H1 (cell line): Measurements from ENCODE around the gene GGT6.

Source experiments
- EZH2 ChIP-seq: fragments of 200-600 bp; sonication (generic); IDR thresholded peaks from 2 replicates; pipeline ENCODE4 v1.7.1; 2012; ENCODE audit warnings: low read depth, mild to moderate bottlenecking, moderate library complexity, low read length, inconsistent platforms; ENCODE audit not compliant: severe bottlenecking
- HDAC2 ChIP-seq, 2 experiments: fragments of 300-600 bp in 1 of 2; sonication (generic) in 1 of 2; IDR thresholded peaks; 2 replicates each; pipeline ENCODE4 v1.6.1; 2011 to 2012; ENCODE audit warnings: low read depth in 2 of 2, low read length in 2 of 2, mild to moderate bottlenecking in 2 of 2, moderate library complexity in 2 of 2, borderline replicate concordance in 1 of 2, inconsistent platforms in 1 of 2
- POLR2A ChIP-seq, 2 experiments: IDR thresholded peaks; 1 replicate in 1 of 2; 2 replicates in 1 of 2; pipeline ENCODE4 v1.6.1; 2011; ENCODE audit warnings: low read depth in 2 of 2, low read length in 2 of 2, mild to moderate bottlenecking in 2 of 2; ENCODE audit errors: control extremely low read depth in 1 of 2
- POLR2AphosphoS5 ChIP-seq: IDR thresholded peaks from 2 replicates; pipeline ENCODE4 v1.6.1; 2011; ENCODE audit warnings: low read depth, low read length
- RFX5 ChIP-seq: IDR thresholded peaks from 2 replicates; pipeline ENCODE4 v1.6.1; 2011; ENCODE audit warnings: low read depth, low read length, improper control_type of control experiment, borderline replicate concordance
- TF ChIP-seq, protein P1 (sequence below): fragments of 300-600 bp; sonication (generic); IDR thresholded peaks from 2 replicates; pipeline ENCODE4 v1.7.1; 2012; ENCODE audit warnings: low read length, moderate library complexity, mild to moderate bottlenecking, inconsistent platforms; ENCODE audit not compliant: insufficient replicate concordance
- TF ChIP-seq, protein P2 (sequence below), 3 experiments: IDR thresholded peaks; 1 replicate in 2 of 3; 2 replicates in 1 of 3; pipeline versions ENCODE4 v1.5.1 to v1.6.1; 2011; ENCODE audit warnings: low read length in 3 of 3, mild to moderate bottlenecking in 3 of 3, inconsistent platforms in 2 of 3, low read depth in 1 of 3, moderate library complexity in 1 of 3; ENCODE audit not compliant: insufficient read depth in 1 of 3; ENCODE audit errors: control extremely low read depth in 1 of 3

DNA sequence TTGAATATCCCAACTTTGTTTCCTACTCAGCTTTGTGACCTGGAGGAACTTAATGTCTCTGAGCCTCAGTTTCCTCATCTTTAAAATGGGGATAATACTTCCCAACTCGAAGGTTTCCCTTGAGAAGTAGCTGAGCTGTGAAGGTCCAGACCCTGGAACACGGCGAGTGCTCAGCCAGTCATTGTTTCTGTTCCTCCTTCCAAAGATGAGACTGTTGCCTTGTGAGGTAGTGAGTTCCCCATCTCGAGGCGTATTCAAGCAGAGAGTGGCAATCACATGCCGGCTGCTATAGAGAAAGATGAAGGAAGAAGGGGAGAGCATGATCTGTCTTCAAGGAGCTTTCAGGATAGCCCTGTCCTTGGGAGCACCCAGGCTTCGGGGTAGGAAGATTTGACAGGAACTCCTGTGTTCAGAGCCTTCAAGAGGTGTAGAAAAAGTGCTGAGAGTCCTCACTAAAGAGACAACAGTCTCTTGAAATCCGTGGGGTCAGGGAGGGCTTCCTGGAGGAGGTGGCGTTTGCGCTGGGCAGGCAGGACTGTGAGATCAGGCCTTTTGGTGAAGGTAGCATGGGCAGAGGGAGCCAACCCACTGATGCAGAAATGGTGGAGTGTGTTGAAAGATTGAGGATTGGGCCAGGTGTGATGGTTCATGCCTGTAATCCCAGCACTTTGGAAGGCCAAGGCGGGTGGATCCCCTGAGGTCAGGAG lies 34.5 kb downstream of the GGT6 start:
- TF ChIP-seq HDAC2 (IDR thresholded peaks at IDR 0.05; ENCODE audit: borderline replicate concordance in 1 of 2, low read depth in 2 of 2, low read length in 2 of 2) (no peak), EZH2 (no peak), POLR2A (IDR thresholded peaks at IDR 0.05; ENCODE audit: control extremely low read depth in 1 of 2, low read depth in 2 of 2, low read length in 2 of 2) (no peak), RFX5 (no peak), POLR2AphosphoS5 (no peak)
- TF ChIP-seq, protein P1, sequence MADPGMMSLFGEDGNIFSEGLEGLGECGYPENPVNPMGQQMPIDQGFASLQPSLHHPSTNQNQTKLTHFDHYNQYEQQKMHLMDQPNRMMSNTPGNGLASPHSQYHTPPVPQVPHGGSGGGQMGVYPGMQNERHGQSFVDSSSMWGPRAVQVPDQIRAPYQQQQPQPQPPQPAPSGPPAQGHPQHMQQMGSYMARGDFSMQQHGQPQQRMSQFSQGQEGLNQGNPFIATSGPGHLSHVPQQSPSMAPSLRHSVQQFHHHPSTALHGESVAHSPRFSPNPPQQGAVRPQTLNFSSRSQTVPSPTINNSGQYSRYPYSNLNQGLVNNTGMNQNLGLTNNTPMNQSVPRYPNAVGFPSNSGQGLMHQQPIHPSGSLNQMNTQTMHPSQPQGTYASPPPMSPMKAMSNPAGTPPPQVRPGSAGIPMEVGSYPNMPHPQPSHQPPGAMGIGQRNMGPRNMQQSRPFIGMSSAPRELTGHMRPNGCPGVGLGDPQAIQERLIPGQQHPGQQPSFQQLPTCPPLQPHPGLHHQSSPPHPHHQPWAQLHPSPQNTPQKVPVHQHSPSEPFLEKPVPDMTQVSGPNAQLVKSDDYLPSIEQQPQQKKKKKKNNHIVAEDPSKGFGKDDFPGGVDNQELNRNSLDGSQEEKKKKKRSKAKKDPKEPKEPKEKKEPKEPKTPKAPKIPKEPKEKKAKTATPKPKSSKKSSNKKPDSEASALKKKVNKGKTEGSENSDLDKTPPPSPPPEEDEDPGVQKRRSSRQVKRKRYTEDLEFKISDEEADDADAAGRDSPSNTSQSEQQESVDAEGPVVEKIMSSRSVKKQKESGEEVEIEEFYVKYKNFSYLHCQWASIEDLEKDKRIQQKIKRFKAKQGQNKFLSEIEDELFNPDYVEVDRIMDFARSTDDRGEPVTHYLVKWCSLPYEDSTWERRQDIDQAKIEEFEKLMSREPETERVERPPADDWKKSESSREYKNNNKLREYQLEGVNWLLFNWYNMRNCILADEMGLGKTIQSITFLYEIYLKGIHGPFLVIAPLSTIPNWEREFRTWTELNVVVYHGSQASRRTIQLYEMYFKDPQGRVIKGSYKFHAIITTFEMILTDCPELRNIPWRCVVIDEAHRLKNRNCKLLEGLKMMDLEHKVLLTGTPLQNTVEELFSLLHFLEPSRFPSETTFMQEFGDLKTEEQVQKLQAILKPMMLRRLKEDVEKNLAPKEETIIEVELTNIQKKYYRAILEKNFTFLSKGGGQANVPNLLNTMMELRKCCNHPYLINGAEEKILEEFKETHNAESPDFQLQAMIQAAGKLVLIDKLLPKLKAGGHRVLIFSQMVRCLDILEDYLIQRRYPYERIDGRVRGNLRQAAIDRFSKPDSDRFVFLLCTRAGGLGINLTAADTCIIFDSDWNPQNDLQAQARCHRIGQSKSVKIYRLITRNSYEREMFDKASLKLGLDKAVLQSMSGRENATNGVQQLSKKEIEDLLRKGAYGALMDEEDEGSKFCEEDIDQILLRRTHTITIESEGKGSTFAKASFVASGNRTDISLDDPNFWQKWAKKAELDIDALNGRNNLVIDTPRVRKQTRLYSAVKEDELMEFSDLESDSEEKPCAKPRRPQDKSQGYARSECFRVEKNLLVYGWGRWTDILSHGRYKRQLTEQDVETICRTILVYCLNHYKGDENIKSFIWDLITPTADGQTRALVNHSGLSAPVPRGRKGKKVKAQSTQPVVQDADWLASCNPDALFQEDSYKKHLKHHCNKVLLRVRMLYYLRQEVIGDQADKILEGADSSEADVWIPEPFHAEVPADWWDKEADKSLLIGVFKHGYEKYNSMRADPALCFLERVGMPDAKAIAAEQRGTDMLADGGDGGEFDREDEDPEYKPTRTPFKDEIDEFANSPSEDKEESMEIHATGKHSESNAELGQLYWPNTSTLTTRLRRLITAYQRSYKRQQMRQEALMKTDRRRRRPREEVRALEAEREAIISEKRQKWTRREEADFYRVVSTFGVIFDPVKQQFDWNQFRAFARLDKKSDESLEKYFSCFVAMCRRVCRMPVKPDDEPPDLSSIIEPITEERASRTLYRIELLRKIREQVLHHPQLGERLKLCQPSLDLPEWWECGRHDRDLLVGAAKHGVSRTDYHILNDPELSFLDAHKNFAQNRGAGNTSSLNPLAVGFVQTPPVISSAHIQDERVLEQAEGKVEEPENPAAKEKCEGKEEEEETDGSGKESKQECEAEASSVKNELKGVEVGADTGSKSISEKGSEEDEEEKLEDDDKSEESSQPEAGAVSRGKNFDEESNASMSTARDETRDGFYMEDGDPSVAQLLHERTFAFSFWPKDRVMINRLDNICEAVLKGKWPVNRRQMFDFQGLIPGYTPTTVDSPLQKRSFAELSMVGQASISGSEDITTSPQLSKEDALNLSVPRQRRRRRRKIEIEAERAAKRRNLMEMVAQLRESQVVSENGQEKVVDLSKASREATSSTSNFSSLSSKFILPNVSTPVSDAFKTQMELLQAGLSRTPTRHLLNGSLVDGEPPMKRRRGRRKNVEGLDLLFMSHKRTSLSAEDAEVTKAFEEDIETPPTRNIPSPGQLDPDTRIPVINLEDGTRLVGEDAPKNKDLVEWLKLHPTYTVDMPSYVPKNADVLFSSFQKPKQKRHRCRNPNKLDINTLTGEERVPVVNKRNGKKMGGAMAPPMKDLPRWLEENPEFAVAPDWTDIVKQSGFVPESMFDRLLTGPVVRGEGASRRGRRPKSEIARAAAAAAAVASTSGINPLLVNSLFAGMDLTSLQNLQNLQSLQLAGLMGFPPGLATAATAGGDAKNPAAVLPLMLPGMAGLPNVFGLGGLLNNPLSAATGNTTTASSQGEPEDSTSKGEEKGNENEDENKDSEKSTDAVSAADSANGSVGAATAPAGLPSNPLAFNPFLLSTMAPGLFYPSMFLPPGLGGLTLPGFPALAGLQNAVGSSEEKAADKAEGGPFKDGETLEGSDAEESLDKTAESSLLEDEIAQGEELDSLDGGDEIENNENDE: no peak
- TF ChIP-seq, protein P2, sequence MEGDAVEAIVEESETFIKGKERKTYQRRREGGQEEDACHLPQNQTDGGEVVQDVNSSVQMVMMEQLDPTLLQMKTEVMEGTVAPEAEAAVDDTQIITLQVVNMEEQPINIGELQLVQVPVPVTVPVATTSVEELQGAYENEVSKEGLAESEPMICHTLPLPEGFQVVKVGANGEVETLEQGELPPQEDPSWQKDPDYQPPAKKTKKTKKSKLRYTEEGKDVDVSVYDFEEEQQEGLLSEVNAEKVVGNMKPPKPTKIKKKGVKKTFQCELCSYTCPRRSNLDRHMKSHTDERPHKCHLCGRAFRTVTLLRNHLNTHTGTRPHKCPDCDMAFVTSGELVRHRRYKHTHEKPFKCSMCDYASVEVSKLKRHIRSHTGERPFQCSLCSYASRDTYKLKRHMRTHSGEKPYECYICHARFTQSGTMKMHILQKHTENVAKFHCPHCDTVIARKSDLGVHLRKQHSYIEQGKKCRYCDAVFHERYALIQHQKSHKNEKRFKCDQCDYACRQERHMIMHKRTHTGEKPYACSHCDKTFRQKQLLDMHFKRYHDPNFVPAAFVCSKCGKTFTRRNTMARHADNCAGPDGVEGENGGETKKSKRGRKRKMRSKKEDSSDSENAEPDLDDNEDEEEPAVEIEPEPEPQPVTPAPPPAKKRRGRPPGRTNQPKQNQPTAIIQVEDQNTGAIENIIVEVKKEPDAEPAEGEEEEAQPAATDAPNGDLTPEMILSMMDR (IDR thresholded peaks at IDR 0.05; ENCODE audit: control extremely low read depth in 1 of 3, insufficient read depth in 1 of 3, low read depth in 1 of 3, low read length in 3 of 3): no peak
